Liver (tissue), 3 donors: ENCODE data around the gene OPHN1.

Source experiments
- FOXA1 ChIP-seq: IDR thresholded peaks from 2 replicates; pipeline ENCODE4 v1.6.1; 2016; ENCODE audit warnings: antibody characterized with exemption
- GABPA ChIP-seq, 2 donors: IDR thresholded peaks in 1 of 2; conservative IDR thresholded peaks in 1 of 2; 2 replicates each; pipeline ENCODE4 v1.6.1; 2016; ENCODE audit warnings: antibody characterized with exemption in 2 of 2, mild to moderate bottlenecking in 1 of 2, moderate library complexity in 1 of 2
- JUND ChIP-seq, 2 donors: IDR thresholded peaks; 2 replicates each; pipeline ENCODE4 v1.6.1; 2016; ENCODE audit warnings: antibody characterized with exemption in 2 of 2
- MAX ChIP-seq: IDR thresholded peaks from 2 replicates; pipeline ENCODE4 v1.6.1; 2016; ENCODE audit warnings: antibody characterized with exemption
- REST ChIP-seq: IDR thresholded peaks from 2 replicates; pipeline ENCODE4 v1.6.1; 2016; ENCODE audit warnings: antibody characterized with exemption, mild to moderate bottlenecking
- RXRA ChIP-seq, 2 donors: IDR thresholded peaks; 2 replicates each; pipeline ENCODE4 v1.6.1; 2017 to 2018; ENCODE audit warnings: antibody characterized with exemption in 2 of 2, mild to moderate bottlenecking in 1 of 2
- SP1 ChIP-seq: IDR thresholded peaks from 2 replicates; pipeline ENCODE4 v1.6.1; 2018; ENCODE audit warnings: antibody characterized with exemption, mild to moderate bottlenecking
- TAF1 ChIP-seq: conservative IDR thresholded peaks from 2 replicates; pipeline ENCODE4 v1.6.1; 2016; ENCODE audit warnings: antibody characterized with exemption, mild to moderate bottlenecking
- YY1 ChIP-seq: IDR thresholded peaks from 2 replicates; pipeline ENCODE4 v1.6.1; 2016; ENCODE audit warnings: antibody characterized with exemption, mild to moderate bottlenecking
- TF ChIP-seq, protein P1 (sequence below): fragments of 150-350 bp; IDR thresholded peaks from 2 replicates; pipeline ENCODE4 v1.5.1; 2017; ENCODE audit warnings: improper control_type of control experiment, low read depth, low read length; ENCODE audit not compliant: missing input control
- TF ChIP-seq, protein P2 (sequence below): IDR thresholded peaks from 2 replicates; pipeline ENCODE4 v1.6.1; 2016; ENCODE audit warnings: antibody characterized with exemption
- donor health status: healthy.
- donor health status: healthy.

- no peak for TF ChIP-seq MAX
- no peak for TF ChIP-seq YY1
- TF ChIP-seq, protein P1, sequence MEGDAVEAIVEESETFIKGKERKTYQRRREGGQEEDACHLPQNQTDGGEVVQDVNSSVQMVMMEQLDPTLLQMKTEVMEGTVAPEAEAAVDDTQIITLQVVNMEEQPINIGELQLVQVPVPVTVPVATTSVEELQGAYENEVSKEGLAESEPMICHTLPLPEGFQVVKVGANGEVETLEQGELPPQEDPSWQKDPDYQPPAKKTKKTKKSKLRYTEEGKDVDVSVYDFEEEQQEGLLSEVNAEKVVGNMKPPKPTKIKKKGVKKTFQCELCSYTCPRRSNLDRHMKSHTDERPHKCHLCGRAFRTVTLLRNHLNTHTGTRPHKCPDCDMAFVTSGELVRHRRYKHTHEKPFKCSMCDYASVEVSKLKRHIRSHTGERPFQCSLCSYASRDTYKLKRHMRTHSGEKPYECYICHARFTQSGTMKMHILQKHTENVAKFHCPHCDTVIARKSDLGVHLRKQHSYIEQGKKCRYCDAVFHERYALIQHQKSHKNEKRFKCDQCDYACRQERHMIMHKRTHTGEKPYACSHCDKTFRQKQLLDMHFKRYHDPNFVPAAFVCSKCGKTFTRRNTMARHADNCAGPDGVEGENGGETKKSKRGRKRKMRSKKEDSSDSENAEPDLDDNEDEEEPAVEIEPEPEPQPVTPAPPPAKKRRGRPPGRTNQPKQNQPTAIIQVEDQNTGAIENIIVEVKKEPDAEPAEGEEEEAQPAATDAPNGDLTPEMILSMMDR: no peak
- TF ChIP-seq SP1: no peak
- TF ChIP-seq GABPA (IDR thresholded peaks at IDR 0.05 in 1 of 2, conservative IDR thresholded peaks at IDR 0.05 in 1 of 2): no peak
- no peak for TF ChIP-seq JUND (IDR thresholded peaks at IDR 0.05)
- TF ChIP-seq FOXA1: no peak
- TF ChIP-seq TAF1: no peak
- no peak for TF ChIP-seq RXRA (IDR thresholded peaks at IDR 0.05)
- TF ChIP-seq REST: no peak
- TF ChIP-seq, protein P2, sequence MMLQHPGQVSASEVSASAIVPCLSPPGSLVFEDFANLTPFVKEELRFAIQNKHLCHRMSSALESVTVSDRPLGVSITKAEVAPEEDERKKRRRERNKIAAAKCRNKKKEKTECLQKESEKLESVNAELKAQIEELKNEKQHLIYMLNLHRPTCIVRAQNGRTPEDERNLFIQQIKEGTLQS: no peak
Observed at GRCh38 chrX:68411729-68412128, 21.6 kb downstream of the OPHN1 start.
